Prostate gland (tissue), 2 donors: ENCODE measurements around the gene ARHGAP32.

Source experiments
- CTCF ChIP-seq, 4 experiments: fragments of 200-600 bp in 2 of 4; fragments of 450-650 bp in 2 of 4; sonication (generic) in 2 of 4; IDR thresholded peaks; 1 replicate in 3 of 4; 2 replicates in 1 of 4; pipeline ENCODE4 v1.5.1; 2016 to 2019; ENCODE audit warnings: antibody characterized with exemption in 4 of 4, mild to moderate bottlenecking in 2 of 4, moderate library complexity in 2 of 4
- POLR2A ChIP-seq: fragments of 450-650 bp; IDR thresholded peaks from one replicate; pipeline ENCODE4 v1.6.1; 2016; ENCODE audit warnings: antibody characterized with exemption, mild to moderate bottlenecking
- POLR2AphosphoS5 ChIP-seq: sonication (generic); formaldehyde crosslinking; IDR thresholded peaks from one replicate; pipeline ENCODE4 v1.6.1; 2017; ENCODE audit warnings: antibody characterized with exemption

- no peak for TF ChIP-seq CTCF (IDR thresholded peaks at IDR 0.05)
- TF ChIP-seq POLR2A = no peak
- no peak for TF ChIP-seq POLR2AphosphoS5
These were observed 21.1 kb upstream of the ARHGAP32 start for GRCh38 chr11:129213261-129213660.
